GM23338 (cell line): ENCODE results near the gene IQCM. TPM values are rescaled to one million over a fixed set of nuclear protein-coding genes. Genes with fewer than 3 reads are reported as not detected.

Experiments used
- ATAC-seq: fragments of 200-7000 bp; cut with Tn5 transposase; 3 replicates; pipeline ENCODE4 v1.9.1; 2020
- DNase-seq: peaks from one replicate; pipeline ENCODE4 v3.0.0-alpha.2; 2015; ENCODE audit warnings: low spot score
- H2AFZ ChIP-seq: fragments of 200-600 bp; sonication (generic); 2 replicates; pipeline ENCODE4 v1.8.0; 2016; ENCODE audit warnings: antibody characterized with exemption, mild to moderate bottlenecking, moderate library complexity
- H3F3A ChIP-seq: fragments of 200-600 bp; sonication (generic); replicated peaks from 2 replicates; pipeline ENCODE4 v1.8.0; 2017; ENCODE audit warnings: antibody characterized with exemption, mixed run types, low read depth
- H3K27ac ChIP-seq: fragments of 200-600 bp; sonication (generic); 2 replicates; pipeline ENCODE4 v1.6.1; 2016; ENCODE audit warnings: low read depth
- H3K27me3 ChIP-seq: fragments of 200-600 bp; sonication (generic); 2 replicates; pipeline ENCODE4 v1.8.0; 2016; ENCODE audit warnings: mild to moderate bottlenecking, mixed run types, moderate library complexity; ENCODE audit not compliant: insufficient read depth
- H3K36me3 ChIP-seq: fragments of 200-600 bp; sonication (generic); 2 replicates; pipeline ENCODE4 v1.8.0; 2016; ENCODE audit warnings: mild to moderate bottlenecking; ENCODE audit not compliant: insufficient read depth
- H3K4me1 ChIP-seq: fragments of 200-600 bp; sonication (generic); 2 replicates; pipeline ENCODE4 v1.8.0; 2016; ENCODE audit warnings: mild to moderate bottlenecking, moderate library complexity; ENCODE audit not compliant: insufficient read depth
- H3K4me2 ChIP-seq: fragments of 200-600 bp; sonication (generic); 2 replicates; pipeline ENCODE4 v1.7.1; 2017; ENCODE audit warnings: mixed run types
- H3K4me3 ChIP-seq: fragments of 200-600 bp; sonication (generic); 2 replicates; pipeline ENCODE4 v1.6.1; 2016; ENCODE audit warnings: mixed run types
- H3K79me2 ChIP-seq: fragments of 200-600 bp; sonication (generic); replicated peaks from 2 replicates; pipeline ENCODE4 v1.8.0; 2017; ENCODE audit warnings: mild to moderate bottlenecking; ENCODE audit not compliant: insufficient read depth
- H3K9me2 ChIP-seq: fragments of 200-600 bp; sonication (generic); 2 replicates; pipeline ENCODE4 v1.8.0; 2017; ENCODE audit not compliant: insufficient read depth
- H4K20me1 ChIP-seq: fragments of 200-600 bp; sonication (generic); replicated peaks from 2 replicates; pipeline ENCODE4 v1.8.0; 2017; ENCODE audit warnings: mild to moderate bottlenecking; ENCODE audit not compliant: insufficient read depth
- H3K27ac Mint-ChIP-seq: 2 replicates; pipeline ENCODE4 v1.8.0; 2020; ENCODE audit warnings: inconsistent platforms, mild to moderate bottlenecking, moderate library complexity, mixed read lengths
- H3K27me3 Mint-ChIP-seq: 3 replicates; pipeline ENCODE4 v1.8.0; 2022; ENCODE audit warnings: low read depth, mild to moderate bottlenecking, moderate library complexity, mixed read lengths, inconsistent platforms; ENCODE audit not compliant: insufficient read depth, poor library complexity
- H3K36me3 Mint-ChIP-seq: 3 replicates; pipeline ENCODE4 v1.8.0; 2021; ENCODE audit warnings: low read depth, mild to moderate bottlenecking, inconsistent platforms, moderate library complexity, mixed read lengths
- H3K4me1 Mint-ChIP-seq: 3 replicates; pipeline ENCODE4 v1.8.0; 2020; ENCODE audit warnings: mild to moderate bottlenecking, inconsistent platforms, mixed read lengths
- H3K4me3 Mint-ChIP-seq: 3 replicates; pipeline ENCODE4 v1.8.0; 2021; ENCODE audit warnings: moderate library complexity, mild to moderate bottlenecking, inconsistent platforms, mixed read lengths
- H3K9me3 Mint-ChIP-seq: 3 replicates; pipeline ENCODE4 v1.8.0; 2020; ENCODE audit warnings: moderate library complexity, mild to moderate bottlenecking, inconsistent platforms, mixed read lengths
- CREB1 ChIP-seq: fragments of 250-450 bp; sonication (Bioruptor Pico); IDR thresholded peaks from 2 replicates; pipeline ENCODE4 v1.5.0; 2020; ENCODE audit warnings: low read depth, mild to moderate bottlenecking, moderate library complexity
- EZH2 ChIP-seq: fragments of 200-600 bp; sonication (generic); IDR thresholded peaks from one replicate; pipeline ENCODE4 v1.8.0; 2017; ENCODE audit warnings: antibody characterized with exemption, mild to moderate bottlenecking, low read depth; ENCODE audit not compliant: unreplicated experiment
- JUNB ChIP-seq: IDR thresholded peaks from one replicate; pipeline ENCODE4 v1.6.1; 2016; ENCODE audit warnings: antibody characterized with exemption; ENCODE audit not compliant: unreplicated experiment
- NANOG ChIP-seq: IDR thresholded peaks from 2 replicates; pipeline ENCODE4 v1.6.1; 2016; ENCODE audit warnings: antibody characterized with exemption, borderline replicate concordance
- POLR2AphosphoS5 ChIP-seq: IDR thresholded peaks from 2 replicates; pipeline ENCODE4 v1.6.1; 2016; ENCODE audit warnings: antibody characterized with exemption, low read depth
- STAT1 ChIP-seq: IDR thresholded peaks from one replicate; pipeline ENCODE4 v1.6.1; 2016; ENCODE audit warnings: antibody characterized with exemption; ENCODE audit not compliant: unreplicated experiment
- ZNF114 ChIP-seq: fragments of 250-450 bp; sonication (Bioruptor Pico); IDR thresholded peaks from 2 replicates; pipeline ENCODE4 v1.5.0; 2020; ENCODE audit warnings: mild to moderate bottlenecking, moderate library complexity
- ZNF331 ChIP-seq: fragments of 250-450 bp; sonication (Bioruptor Pico); IDR thresholded peaks from 2 replicates; pipeline ENCODE4 v1.5.0; 2020; ENCODE audit warnings: low read depth, mild to moderate bottlenecking, moderate library complexity
- polyA plus RNA-seq: library from polyadenylated mRNA; unstranded; fragments of >200 nt; fragmentation: Nextera tagmentation; extraction: Ambion mirVana; gene quantifications from 2 replicates; pipeline ENCODE4 v1.2.1, GENCODE V29; 2016
- total RNA-seq: library from RNA; depleted of rRNA; stranded (reverse); fragments of >200 nt; shearing (Covaris generic); gene quantifications from 2 replicates; pipeline ENCODE4 v1.2.3, GENCODE V29; 2014
- TF ChIP-seq, protein P1 (sequence below): fragments of 250-450 bp; sonication (Bioruptor Pico); IDR thresholded peaks from 2 replicates; pipeline ENCODE4 v1.5.0; 2020; ENCODE audit warnings: mild to moderate bottlenecking, moderate library complexity
- TF ChIP-seq, protein P2 (sequence below): IDR thresholded peaks from 2 replicates; pipeline ENCODE4 v1.6.1; 2016; ENCODE audit warnings: antibody characterized with exemption
- TF ChIP-seq, protein P3 (sequence below): IDR thresholded peaks from one replicate; pipeline ENCODE4 v1.6.1; 2018; ENCODE audit warnings: antibody characterized with exemption; ENCODE audit not compliant: unreplicated experiment

The IQCM gene
- total and polyA plus RNA-seq, 2 experiments from 2014 or later = not detected

DNA sequence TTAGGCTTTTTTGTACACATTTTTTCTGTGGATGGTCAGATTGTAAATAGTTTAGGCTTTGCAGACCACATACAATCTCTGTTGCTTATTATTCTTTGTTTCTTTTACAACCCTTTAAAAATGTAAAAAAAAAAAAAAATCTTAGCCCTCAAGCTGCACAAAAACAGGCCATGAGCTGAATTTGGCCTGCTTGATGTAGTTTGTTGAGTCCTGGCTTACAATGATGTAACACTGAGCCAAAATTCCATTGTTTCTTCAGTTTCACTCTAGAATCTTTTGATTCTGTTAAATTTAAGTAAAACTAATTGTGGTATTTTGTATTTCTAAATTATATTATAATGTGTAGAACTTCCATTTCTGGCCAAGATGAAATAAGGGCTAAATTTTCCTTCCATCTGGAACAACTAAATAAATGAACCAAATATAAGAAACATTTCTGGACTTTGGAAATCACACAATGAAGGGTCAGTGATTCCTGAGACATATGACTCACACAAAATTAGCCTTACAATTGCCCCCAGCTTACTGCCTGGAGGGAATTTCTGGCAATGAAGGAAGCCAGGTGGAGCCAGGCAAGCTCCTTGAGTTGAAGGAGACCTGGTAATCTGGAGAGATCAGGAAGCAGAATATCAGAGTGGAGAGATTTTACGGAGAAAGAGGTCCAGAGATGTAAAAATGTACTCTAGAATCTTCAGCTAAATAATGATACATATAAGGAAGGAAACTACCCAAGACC lies 29.8 kb downstream of the IQCM start:
- DNase-seq (peak; percentile 39), ATAC-seq (peak; percentile 26; the same call in 1 of the 3 replicates)
- H3K27me3 ChIP-seq = no peaks in the 10 kb centered on the region
- H3K4me2 ChIP-seq = no peak overlapping the region
- TF ChIP-seq EZH2 (no peak), NANOG (no peak)
- TF ChIP-seq, protein P1, sequence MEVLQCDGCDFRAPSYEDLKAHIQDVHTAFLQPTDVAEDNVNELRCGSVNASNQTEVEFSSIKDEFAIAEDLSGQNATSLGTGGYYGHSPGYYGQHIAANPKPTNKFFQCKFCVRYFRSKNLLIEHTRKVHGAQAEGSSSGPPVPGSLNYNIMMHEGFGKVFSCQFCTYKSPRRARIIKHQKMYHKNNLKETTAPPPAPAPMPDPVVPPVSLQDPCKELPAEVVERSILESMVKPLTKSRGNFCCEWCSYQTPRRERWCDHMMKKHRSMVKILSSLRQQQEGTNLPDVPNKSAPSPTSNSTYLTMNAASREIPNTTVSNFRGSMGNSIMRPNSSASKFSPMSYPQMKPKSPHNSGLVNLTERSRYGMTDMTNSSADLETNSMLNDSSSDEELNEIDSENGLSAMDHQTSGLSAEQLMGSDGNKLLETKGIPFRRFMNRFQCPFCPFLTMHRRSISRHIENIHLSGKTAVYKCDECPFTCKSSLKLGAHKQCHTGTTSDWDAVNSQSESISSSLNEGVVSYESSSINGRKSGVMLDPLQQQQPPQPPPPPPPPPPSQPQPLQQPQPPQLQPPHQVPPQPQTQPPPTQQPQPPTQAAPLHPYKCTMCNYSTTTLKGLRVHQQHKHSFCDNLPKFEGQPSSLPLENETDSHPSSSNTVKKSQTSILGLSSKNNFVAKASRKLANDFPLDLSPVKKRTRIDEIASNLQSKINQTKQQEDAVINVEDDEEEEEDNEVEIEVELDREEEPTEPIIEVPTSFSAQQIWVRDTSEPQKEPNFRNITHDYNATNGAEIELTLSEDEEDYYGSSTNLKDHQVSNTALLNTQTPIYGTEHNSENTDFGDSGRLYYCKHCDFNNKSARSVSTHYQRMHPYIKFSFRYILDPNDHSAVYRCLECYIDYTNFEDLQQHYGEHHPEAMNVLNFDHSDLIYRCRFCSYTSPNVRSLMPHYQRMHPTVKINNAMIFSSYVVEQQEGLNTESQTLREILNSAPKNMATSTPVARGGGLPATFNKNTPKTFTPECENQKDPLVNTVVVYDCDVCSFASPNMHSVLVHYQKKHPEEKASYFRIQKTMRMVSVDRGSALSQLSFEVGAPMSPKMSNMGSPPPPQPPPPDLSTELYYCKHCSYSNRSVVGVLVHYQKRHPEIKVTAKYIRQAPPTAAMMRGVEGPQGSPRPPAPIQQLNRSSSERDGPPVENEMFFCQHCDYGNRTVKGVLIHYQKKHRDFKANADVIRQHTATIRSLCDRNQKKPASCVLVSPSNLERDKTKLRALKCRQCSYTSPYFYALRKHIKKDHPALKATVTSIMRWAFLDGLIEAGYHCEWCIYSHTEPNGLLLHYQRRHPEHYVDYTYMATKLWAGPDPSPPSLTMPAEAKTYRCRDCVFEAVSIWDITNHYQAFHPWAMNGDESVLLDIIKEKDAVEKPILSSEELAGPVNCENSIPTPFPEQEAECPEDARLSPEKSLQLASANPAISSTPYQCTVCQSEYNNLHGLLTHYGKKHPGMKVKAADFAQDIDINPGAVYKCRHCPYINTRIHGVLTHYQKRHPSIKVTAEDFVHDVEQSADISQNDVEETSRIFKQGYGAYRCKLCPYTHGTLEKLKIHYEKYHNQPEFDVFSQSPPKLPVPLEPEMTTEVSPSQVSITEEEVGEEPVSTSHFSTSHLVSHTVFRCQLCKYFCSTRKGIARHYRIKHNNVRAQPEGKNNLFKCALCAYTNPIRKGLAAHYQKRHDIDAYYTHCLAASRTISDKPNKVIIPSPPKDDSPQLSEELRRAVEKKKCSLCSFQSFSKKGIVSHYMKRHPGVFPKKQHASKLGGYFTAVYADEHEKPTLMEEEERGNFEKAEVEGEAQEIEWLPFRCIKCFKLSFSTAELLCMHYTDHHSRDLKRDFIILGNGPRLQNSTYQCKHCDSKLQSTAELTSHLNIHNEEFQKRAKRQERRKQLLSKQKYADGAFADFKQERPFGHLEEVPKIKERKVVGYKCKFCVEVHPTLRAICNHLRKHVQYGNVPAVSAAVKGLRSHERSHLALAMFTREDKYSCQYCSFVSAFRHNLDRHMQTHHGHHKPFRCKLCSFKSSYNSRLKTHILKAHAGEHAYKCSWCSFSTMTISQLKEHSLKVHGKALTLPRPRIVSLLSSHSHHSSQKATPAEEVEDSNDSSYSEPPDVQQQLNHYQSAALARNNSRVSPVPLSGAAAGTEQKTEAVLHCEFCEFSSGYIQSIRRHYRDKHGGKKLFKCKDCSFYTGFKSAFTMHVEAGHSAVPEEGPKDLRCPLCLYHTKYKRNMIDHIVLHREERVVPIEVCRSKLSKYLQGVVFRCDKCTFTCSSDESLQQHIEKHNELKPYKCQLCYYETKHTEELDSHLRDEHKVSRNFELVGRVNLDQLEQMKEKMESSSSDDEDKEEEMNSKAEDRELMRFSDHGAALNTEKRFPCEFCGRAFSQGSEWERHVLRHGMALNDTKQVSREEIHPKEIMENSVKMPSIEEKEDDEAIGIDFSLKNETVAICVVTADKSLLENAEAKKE (CRISPR knock-in tag) = peak; percentile 68; the same call in 1 of the 2 replicates
- H3K79me2 ChIP-seq = no peaks in the 10 kb centered on the region
- Mint-ChIP-seq H3K27ac (peak overlapping the region; percentile 88), H3K27me3 (peaks cover 2% of the 10 kb centered on the region), H3K9me3 (no peaks in the 10 kb centered on the region), H3K36me3 (no peaks in the 10 kb centered on the region), H3K4me3 (no peak overlapping the region), H3K4me1 (peaks cover 4% of the 10 kb centered on the region; the same call in 2 of the 3 replicates)
- H3K4me1 ChIP-seq = no peaks in the 10 kb centered on the region
- no peak overlapping the region for H3K4me3 ChIP-seq
- no peaks in the 10 kb centered on the region for H4K20me1 ChIP-seq
- H2AFZ ChIP-seq = no peak overlapping the region
- no peaks in the 10 kb centered on the region for H3F3A ChIP-seq
- H3K36me3 ChIP-seq = no peaks in the 10 kb centered on the region
- no peak overlapping the region for H3K27ac ChIP-seq
- no peaks in the 10 kb centered on the region for H3K9me2 ChIP-seq

DNA sequence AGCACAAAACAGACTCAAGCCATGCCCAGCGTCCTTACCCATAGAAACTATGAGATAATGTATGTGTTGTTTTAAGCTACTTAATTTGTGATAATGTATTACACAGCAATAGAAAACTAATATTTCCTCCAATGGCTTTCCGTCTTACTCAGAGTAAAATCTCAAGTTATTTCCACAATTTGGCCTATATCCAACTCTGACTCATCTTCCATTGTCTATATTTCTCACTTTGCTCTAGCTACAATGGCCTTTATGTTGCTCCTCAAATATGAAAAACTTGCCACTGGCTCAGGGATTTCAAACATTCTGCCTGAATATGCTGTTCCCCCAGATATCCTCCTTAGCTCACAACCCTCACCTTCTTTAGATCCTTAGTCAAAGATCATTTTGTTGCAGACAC lies 31.6 kb downstream of the IQCM start:
- Mint-ChIP-seq H3K27me3 (peaks cover 2% of the 10 kb centered on the region), H3K27ac (no peak overlapping the region), H3K4me3 (no peak overlapping the region), H3K9me3 (no peaks in the 10 kb centered on the region), H3K36me3 (no peaks in the 10 kb centered on the region), H3K4me1 (peaks cover 4% of the 10 kb centered on the region; the same call in 2 of the 3 replicates)
- Histone ChIP-seq H4K20me1 (no peaks in the 10 kb centered on the region), H3K4me1 (no peaks in the 10 kb centered on the region), H3K4me2 (no peak overlapping the region), H3K9me2 (no peaks in the 10 kb centered on the region), H3K27me3 (no peaks in the 10 kb centered on the region), H3K4me3 (no peak overlapping the region), H3K79me2 (no peaks in the 10 kb centered on the region), H3K36me3 (no peaks in the 10 kb centered on the region), H3F3A (no peaks in the 10 kb centered on the region), H2AFZ (no peak overlapping the region), H3K27ac (no peak overlapping the region)
- ATAC-seq (no peak), DNase-seq (no peak)
- TF ChIP-seq ZNF114 (CRISPR knock-in tag) = no peak
- TF ChIP-seq ZNF331 = no peak
- TF ChIP-seq STAT1 = no peak
- TF ChIP-seq, protein P2, sequence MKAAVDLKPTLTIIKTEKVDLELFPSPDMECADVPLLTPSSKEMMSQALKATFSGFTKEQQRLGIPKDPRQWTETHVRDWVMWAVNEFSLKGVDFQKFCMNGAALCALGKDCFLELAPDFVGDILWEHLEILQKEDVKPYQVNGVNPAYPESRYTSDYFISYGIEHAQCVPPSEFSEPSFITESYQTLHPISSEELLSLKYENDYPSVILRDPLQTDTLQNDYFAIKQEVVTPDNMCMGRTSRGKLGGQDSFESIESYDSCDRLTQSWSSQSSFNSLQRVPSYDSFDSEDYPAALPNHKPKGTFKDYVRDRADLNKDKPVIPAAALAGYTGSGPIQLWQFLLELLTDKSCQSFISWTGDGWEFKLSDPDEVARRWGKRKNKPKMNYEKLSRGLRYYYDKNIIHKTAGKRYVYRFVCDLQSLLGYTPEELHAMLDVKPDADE = no peak
- TF ChIP-seq, protein P3, sequence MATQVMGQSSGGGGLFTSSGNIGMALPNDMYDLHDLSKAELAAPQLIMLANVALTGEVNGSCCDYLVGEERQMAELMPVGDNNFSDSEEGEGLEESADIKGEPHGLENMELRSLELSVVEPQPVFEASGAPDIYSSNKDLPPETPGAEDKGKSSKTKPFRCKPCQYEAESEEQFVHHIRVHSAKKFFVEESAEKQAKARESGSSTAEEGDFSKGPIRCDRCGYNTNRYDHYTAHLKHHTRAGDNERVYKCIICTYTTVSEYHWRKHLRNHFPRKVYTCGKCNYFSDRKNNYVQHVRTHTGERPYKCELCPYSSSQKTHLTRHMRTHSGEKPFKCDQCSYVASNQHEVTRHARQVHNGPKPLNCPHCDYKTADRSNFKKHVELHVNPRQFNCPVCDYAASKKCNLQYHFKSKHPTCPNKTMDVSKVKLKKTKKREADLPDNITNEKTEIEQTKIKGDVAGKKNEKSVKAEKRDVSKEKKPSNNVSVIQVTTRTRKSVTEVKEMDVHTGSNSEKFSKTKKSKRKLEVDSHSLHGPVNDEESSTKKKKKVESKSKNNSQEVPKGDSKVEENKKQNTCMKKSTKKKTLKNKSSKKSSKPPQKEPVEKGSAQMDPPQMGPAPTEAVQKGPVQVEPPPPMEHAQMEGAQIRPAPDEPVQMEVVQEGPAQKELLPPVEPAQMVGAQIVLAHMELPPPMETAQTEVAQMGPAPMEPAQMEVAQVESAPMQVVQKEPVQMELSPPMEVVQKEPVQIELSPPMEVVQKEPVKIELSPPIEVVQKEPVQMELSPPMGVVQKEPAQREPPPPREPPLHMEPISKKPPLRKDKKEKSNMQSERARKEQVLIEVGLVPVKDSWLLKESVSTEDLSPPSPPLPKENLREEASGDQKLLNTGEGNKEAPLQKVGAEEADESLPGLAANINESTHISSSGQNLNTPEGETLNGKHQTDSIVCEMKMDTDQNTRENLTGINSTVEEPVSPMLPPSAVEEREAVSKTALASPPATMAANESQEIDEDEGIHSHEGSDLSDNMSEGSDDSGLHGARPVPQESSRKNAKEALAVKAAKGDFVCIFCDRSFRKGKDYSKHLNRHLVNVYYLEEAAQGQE = no peak
- no peak for TF ChIP-seq JUNB
- TF ChIP-seq EZH2 = no peak
- TF ChIP-seq NANOG = no peak
- no peak for TF ChIP-seq CREB1 (CRISPR knock-in tag)
- no peak for TF ChIP-seq POLR2AphosphoS5
